Neutrophil (primary cell): ENCODE data around the gene FPR1.

Experiments
- H3K27ac ChIP-seq: fragments of 200-600 bp; sonication (generic); 2 replicates; pipeline ENCODE4 v1.5.1; 2016; ENCODE audit warnings: mild to moderate bottlenecking, moderate library complexity
- H3K27me3 ChIP-seq: fragments of 200-600 bp; sonication (generic); 2 replicates; pipeline ENCODE4 v1.6.0; 2016; ENCODE audit warnings: mild to moderate bottlenecking
- H3K36me3 ChIP-seq: fragments of 200-600 bp; sonication (generic); 2 replicates; pipeline ENCODE4 v1.5.1; 2017
- H3K4me1 ChIP-seq, 2 experiments: fragments of 200-600 bp in 1 of 2; sonication (generic) in 1 of 2; 1 replicate in 1 of 2; 2 replicates in 1 of 2; pipeline versions ENCODE4 v1.5.1 to v1.6.1; 2013 to 2016; ENCODE audit warnings: low read depth in 1 of 2, low read length in 1 of 2, mild to moderate bottlenecking in 1 of 2, moderate library complexity in 1 of 2; ENCODE audit not compliant: control insufficient read depth in 1 of 2, insufficient read depth in 1 of 2
- H3K4me3 ChIP-seq, 2 experiments: fragments of 200-600 bp in 1 of 2; sonication (generic) in 1 of 2; 1 replicate in 1 of 2; 2 replicates in 1 of 2; pipeline ENCODE4 v1.5.1; 2013 to 2016; ENCODE audit warnings: low read depth in 1 of 2, low read length in 1 of 2, mild to moderate bottlenecking in 1 of 2, moderate library complexity in 1 of 2
- H3K9me3 ChIP-seq: fragments of 200-600 bp; sonication (generic); 2 replicates; pipeline ENCODE4 v1.5.1; 2016
- CTCF ChIP-seq: fragments of 200-600 bp; sonication (generic); IDR thresholded peaks from 2 replicates; pipeline ENCODE4 v1.5.1; 2016; ENCODE audit warnings: antibody characterized with exemption

Gene FPR1

GRCh38 chr19:51724543-51724942 lies 27.1 kb downstream of the FPR1 start:
- TF ChIP-seq CTCF, result no peak
- no peak overlapping the region for H3K27ac ChIP-seq
- H3K36me3 ChIP-seq, result no peaks in the 10 kb centered on the region
- no peak overlapping the region for H3K4me3 ChIP-seq
- H3K4me1 ChIP-seq, result peaks cover 2 to 4% of the 10 kb centered on the region in 2 experiments
- H3K9me3 ChIP-seq, result no peaks in the 10 kb centered on the region
- peaks cover 85% of the 10 kb centered on the region for H3K27me3 ChIP-seq

- H3K9me3 ChIP-seq, result no peaks in the 10 kb centered on the region
- H3K27me3 ChIP-seq, result peaks cover 94% of the 10 kb centered on the region
- TF ChIP-seq CTCF, result no peak
- H3K27ac ChIP-seq, result no peak overlapping the region
- peaks cover 9 to 11% of the 10 kb centered on the region in 2 experiments for H3K4me1 ChIP-seq
- no peak overlapping the region for H3K4me3 ChIP-seq
- H3K36me3 ChIP-seq, result no peaks in the 10 kb centered on the region
Measured at GRCh38 chr19:51722492-51722891, 29.2 kb downstream of the FPR1 start.

- TF ChIP-seq CTCF, result no peak
- Histone ChIP-seq H3K27me3 (peaks cover 94% of the 10 kb centered on the region), H3K36me3 (no peaks in the 10 kb centered on the region), H3K4me1 (peaks cover 9 to 11% of the 10 kb centered on the region in 2 experiments), H3K4me3 (no peak overlapping the region), H3K27ac (no peak overlapping the region), H3K9me3 (no peaks in the 10 kb centered on the region)
Measured at GRCh38 chr19:51721905-51722304, 29.8 kb downstream of the FPR1 start.

- Histone ChIP-seq H3K9me3 (no peaks in the 10 kb centered on the region), H3K27ac (no peak overlapping the region), H3K27me3 (peaks cover 82% of the 10 kb centered on the region), H3K36me3 (no peaks in the 10 kb centered on the region), H3K4me1 (peaks cover 13 to 16% of the 10 kb centered on the region in 2 experiments), H3K4me3 (peak overlapping the region; percentile 39)
- no peak for TF ChIP-seq CTCF
Measured at GRCh38 chr19:51719251-51719988, 32.3 kb downstream of the FPR1 start.

GRCh38 chr19:51716925-51717324 lies 34.8 kb downstream of the FPR1 start:
- Histone ChIP-seq H3K4me1 (peaks cover 29 to 30% of the 10 kb centered on the region in 2 experiments), H3K36me3 (peaks cover 6% of the 10 kb centered on the region), H3K27me3 (peaks cover 61% of the 10 kb centered on the region), H3K4me3 (no peak overlapping the region), H3K9me3 (no peaks in the 10 kb centered on the region), H3K27ac (no peak overlapping the region)
- TF ChIP-seq CTCF, result no peak
